Neural cell (in vitro differentiated cells): ENCODE measurements around the gene SERINC2. TPM values are rescaled to one million over a fixed set of nuclear protein-coding genes. Genes with fewer than 3 reads are reported as not detected.

Source experiments
- H2AFZ ChIP-seq: fragments of 200-600, 300-800 bp; sonication (generic), shearing (Covaris generic); 2 replicates; pipeline ENCODE4 v1.6.0; 2014; ENCODE audit warnings: low read depth, mild to moderate bottlenecking, antibody characterized with exemption, low read length, moderate library complexity
- H3F3A ChIP-seq: fragments of 200-600 bp; shearing (Covaris generic); 2 replicates; pipeline ENCODE4 v1.6.1; 2016; ENCODE audit warnings: mild to moderate bottlenecking, moderate library complexity, mixed read lengths, antibody characterized with exemption, low read length; ENCODE audit not compliant: insufficient read depth, poor library complexity, severe bottlenecking
- H3K27ac ChIP-seq: fragments of 200-600, 300-800 bp; sonication (generic), shearing (Covaris generic); 2 replicates; pipeline ENCODE4 v1.5.1; 2014; ENCODE audit warnings: mild to moderate bottlenecking, low read length, moderate library complexity
- H3K27me3 ChIP-seq: fragments of 300-800, 200-600 bp; sonication (generic), shearing (Covaris generic); 2 replicates; pipeline ENCODE4 v1.6.0; 2014; ENCODE audit warnings: mild to moderate bottlenecking, low read depth, low read length, moderate library complexity; ENCODE audit not compliant: insufficient read depth
- H3K36me3 ChIP-seq: fragments of 300-800, 200-600 bp; sonication (generic), shearing (Covaris generic); 2 replicates; pipeline ENCODE4 v1.5.1; 2014; ENCODE audit warnings: mild to moderate bottlenecking, antibody characterized with exemption, low read length, moderate library complexity; ENCODE audit not compliant: insufficient read depth
- H3K4me2 ChIP-seq: fragments of 300-800, 200-600 bp; sonication (generic), shearing (Covaris generic); 2 replicates; pipeline ENCODE4 v1.6.0; 2014; ENCODE audit warnings: mild to moderate bottlenecking, low read length
- H3K4me3 ChIP-seq: fragments of 300-800, 200-600 bp; sonication (generic), shearing (Covaris generic); 2 replicates; pipeline ENCODE4 v1.5.1; 2014; ENCODE audit warnings: mild to moderate bottlenecking, low read length, moderate library complexity
- H3K79me2 ChIP-seq: fragments of 200-600 bp; shearing (Covaris generic); replicated peaks from 2 replicates; pipeline ENCODE4 v1.6.0; 2014; ENCODE audit warnings: mild to moderate bottlenecking, low read length, moderate library complexity; ENCODE audit not compliant: insufficient read depth
- H3K9ac ChIP-seq: fragments of 300-800, 200-600 bp; sonication (generic), shearing (Covaris generic); 2 replicates; pipeline ENCODE4 v1.6.1; 2016; ENCODE audit warnings: mild to moderate bottlenecking, low read length, mixed read lengths
- H3K9me2 ChIP-seq: fragments of 200-600 bp; shearing (Covaris generic); 2 replicates; pipeline ENCODE4 v1.6.1; 2016; ENCODE audit warnings: mild to moderate bottlenecking, low read length, mixed read lengths; ENCODE audit not compliant: insufficient read depth
- H3K9me3 ChIP-seq: fragments of 200-600, 300-800 bp; sonication (generic), shearing (Covaris generic); 2 replicates; pipeline ENCODE4 v1.6.1; 2016; ENCODE audit warnings: mild to moderate bottlenecking, mixed run types, low read length, moderate library complexity, mixed read lengths
- H4K20me1 ChIP-seq: fragments of 200-600 bp; shearing (Covaris generic); 2 replicates; pipeline ENCODE4 v1.6.1; 2016; ENCODE audit warnings: mild to moderate bottlenecking, mixed run types; ENCODE audit not compliant: insufficient read depth
- CTCF ChIP-seq: fragments of 450-650 bp; IDR thresholded peaks from 2 replicates; pipeline ENCODE4 v1.5.1; 2014; ENCODE audit warnings: antibody characterized with exemption, mild to moderate bottlenecking, moderate library complexity; ENCODE audit not compliant: poor library complexity, severe bottlenecking
- EP300 ChIP-seq: fragments of 450-650 bp; conservative IDR thresholded peaks from 2 replicates; pipeline ENCODE4 v1.6.1; 2014; ENCODE audit warnings: antibody characterized with exemption, mild to moderate bottlenecking, moderate library complexity; ENCODE audit not compliant: poor library complexity, severe bottlenecking
- EZH2 ChIP-seq: fragments of 200-600, 300-800 bp; shearing (Covaris generic), sonication (generic); IDR thresholded peaks from 2 replicates; pipeline ENCODE4 v1.6.1; 2014; ENCODE audit warnings: antibody characterized with exemption, low read length, borderline replicate concordance, mild to moderate bottlenecking; ENCODE audit not compliant: insufficient read depth, poor library complexity, severe bottlenecking
- MXI1 ChIP-seq: fragments of 450-650 bp; conservative IDR thresholded peaks from 2 replicates; pipeline ENCODE4 v1.6.1; 2014; ENCODE audit warnings: antibody characterized with exemption, mild to moderate bottlenecking; ENCODE audit not compliant: poor library complexity, severe bottlenecking
- POLR2AphosphoS5 ChIP-seq: IDR thresholded peaks from 2 replicates; pipeline ENCODE4 v1.6.1; 2012
- RAD21 ChIP-seq: fragments of 450-650 bp; conservative IDR thresholded peaks from 2 replicates; pipeline ENCODE4 v1.6.1; 2014; ENCODE audit warnings: antibody characterized with exemption, mild to moderate bottlenecking, moderate library complexity
- REST ChIP-seq: IDR thresholded peaks from 2 replicates; pipeline ENCODE4 v1.6.1; 2012; ENCODE audit warnings: borderline replicate concordance
- SMC3 ChIP-seq: fragments of 450-650 bp; conservative IDR thresholded peaks from 2 replicates; pipeline ENCODE4 v1.6.1; 2014; ENCODE audit warnings: antibody characterized with exemption, mild to moderate bottlenecking, moderate library complexity; ENCODE audit not compliant: poor library complexity
- TAF1 ChIP-seq: IDR thresholded peaks from 2 replicates; pipeline ENCODE4 v1.6.1; 2012; ENCODE audit warnings: low read depth
- polyA plus RNA-seq: library from polyadenylated mRNA; depleted of rRNA; stranded (reverse); fragments of >200 nt; gene quantifications from 2 replicates; pipeline ENCODE4 v1.2.3, GENCODE V29; 2014

The SERINC2 gene
- polyA plus RNA-seq, 1 donor from 2014 or later = 8.6 TPM

- H3K4me2 ChIP-seq = no peak overlapping the region
- no peak overlapping the region for H3K27ac ChIP-seq
- no peak overlapping the region for H3K4me3 ChIP-seq
- no peaks in the 10 kb centered on the region for H3F3A ChIP-seq
- no peak overlapping the region for H2AFZ ChIP-seq
- H3K79me2 ChIP-seq = no peaks in the 10 kb centered on the region
- no peaks in the 10 kb centered on the region for H4K20me1 ChIP-seq
- no peaks in the 10 kb centered on the region for H3K36me3 ChIP-seq
- TF ChIP-seq MXI1 = no peak
- no peak for TF ChIP-seq SMC3
- no peak for TF ChIP-seq EZH2
- TF ChIP-seq REST = no peak
- TF ChIP-seq TAF1 = no peak
- TF ChIP-seq EP300 = no peak
- no peak for TF ChIP-seq POLR2AphosphoS5
- no peak for TF ChIP-seq RAD21
- TF ChIP-seq CTCF = no peak
- H3K27me3 ChIP-seq = no peaks in the 10 kb centered on the region
- H3K9ac ChIP-seq = no peak overlapping the region
- H3K9me3 ChIP-seq = no peaks in the 10 kb centered on the region
- no peaks in the 10 kb centered on the region for H3K9me2 ChIP-seq
Measured at GRCh38 chr1:31442648-31442994, 29.6 kb downstream of the SERINC2 start.

GRCh38 chr1:31443673-31444072, 30.7 kb downstream of the SERINC2 start:
- H2AFZ ChIP-seq = no peak overlapping the region
- no peaks in the 10 kb centered on the region for H3F3A ChIP-seq
- no peaks in the 10 kb centered on the region for H3K9me3 ChIP-seq
- H3K36me3 ChIP-seq = no peaks in the 10 kb centered on the region
- TF ChIP-seq CTCF = no peak
- TF ChIP-seq REST = no peak
- TF ChIP-seq TAF1 = no peak
- H3K79me2 ChIP-seq = no peaks in the 10 kb centered on the region
- no peaks in the 10 kb centered on the region for H4K20me1 ChIP-seq
- H3K27ac ChIP-seq = no peak overlapping the region
- H3K4me3 ChIP-seq = no peak overlapping the region
- no peaks in the 10 kb centered on the region for H3K9me2 ChIP-seq
- H3K4me2 ChIP-seq = no peak overlapping the region
- no peaks in the 10 kb centered on the region for H3K27me3 ChIP-seq
- H3K9ac ChIP-seq = no peak overlapping the region
